ENCODE results near the gene SCN1A. TPM values are rescaled to one million over a fixed set of nuclear protein-coding genes. Genes with fewer than 3 reads are reported as not detected.

The SCN1A gene
- total and polyA plus RNA-seq, 12 donors, result 0.11 to 1.3 (median 0.41) TPM; not detected in 1

DNA sequence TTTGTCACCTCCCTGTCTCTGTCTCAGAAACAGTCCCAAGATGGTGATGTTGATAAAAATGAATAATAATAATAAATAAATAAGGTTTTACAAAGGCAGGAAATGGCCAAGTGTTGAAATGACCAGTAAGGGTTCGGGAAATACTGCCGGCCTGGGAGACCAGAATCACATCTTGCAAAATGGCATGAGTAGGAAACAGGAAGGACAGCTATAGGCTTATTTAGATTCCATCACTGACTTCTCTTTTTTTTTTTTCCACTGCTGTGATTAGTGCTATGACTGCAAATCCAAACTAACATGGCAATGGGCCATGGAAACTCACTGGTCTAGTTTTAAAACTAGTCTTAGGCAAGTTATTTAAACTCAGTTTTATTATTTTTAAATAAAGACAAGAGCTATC, 60.6 kb downstream of the SCN1A start:
- intact Hi-C loops (cut with DNase I), result loop anchor here in 1 of 10 donors (10.0 kb wide), 1 partner anchor 58 kb away; the partner anchor contains the start of gene SCN1A
- Histone ChIP-seq H3K27me3 (peaks cover 0 to 8% (median 0%) of the 10 kb centered on the region in 7 donors), H3K9me3 (no peaks in the 10 kb centered on the region), H3K4me3 (no peak overlapping the region), H3K36me3 (no peaks in the 10 kb centered on the region), H3K4me1 (no peaks in the 10 kb centered on the region), H3K27ac (no peak overlapping the region)
- WGBS, 2 donors, result 53 to 63% methylated on average over 2 of the region's 2 CpGs
- TF ChIP-seq, protein P1, sequence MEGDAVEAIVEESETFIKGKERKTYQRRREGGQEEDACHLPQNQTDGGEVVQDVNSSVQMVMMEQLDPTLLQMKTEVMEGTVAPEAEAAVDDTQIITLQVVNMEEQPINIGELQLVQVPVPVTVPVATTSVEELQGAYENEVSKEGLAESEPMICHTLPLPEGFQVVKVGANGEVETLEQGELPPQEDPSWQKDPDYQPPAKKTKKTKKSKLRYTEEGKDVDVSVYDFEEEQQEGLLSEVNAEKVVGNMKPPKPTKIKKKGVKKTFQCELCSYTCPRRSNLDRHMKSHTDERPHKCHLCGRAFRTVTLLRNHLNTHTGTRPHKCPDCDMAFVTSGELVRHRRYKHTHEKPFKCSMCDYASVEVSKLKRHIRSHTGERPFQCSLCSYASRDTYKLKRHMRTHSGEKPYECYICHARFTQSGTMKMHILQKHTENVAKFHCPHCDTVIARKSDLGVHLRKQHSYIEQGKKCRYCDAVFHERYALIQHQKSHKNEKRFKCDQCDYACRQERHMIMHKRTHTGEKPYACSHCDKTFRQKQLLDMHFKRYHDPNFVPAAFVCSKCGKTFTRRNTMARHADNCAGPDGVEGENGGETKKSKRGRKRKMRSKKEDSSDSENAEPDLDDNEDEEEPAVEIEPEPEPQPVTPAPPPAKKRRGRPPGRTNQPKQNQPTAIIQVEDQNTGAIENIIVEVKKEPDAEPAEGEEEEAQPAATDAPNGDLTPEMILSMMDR (IDR thresholded peaks at IDR 0.05), result no peak
- DNase-seq (no peak), ATAC-seq (no peak)

DNA sequence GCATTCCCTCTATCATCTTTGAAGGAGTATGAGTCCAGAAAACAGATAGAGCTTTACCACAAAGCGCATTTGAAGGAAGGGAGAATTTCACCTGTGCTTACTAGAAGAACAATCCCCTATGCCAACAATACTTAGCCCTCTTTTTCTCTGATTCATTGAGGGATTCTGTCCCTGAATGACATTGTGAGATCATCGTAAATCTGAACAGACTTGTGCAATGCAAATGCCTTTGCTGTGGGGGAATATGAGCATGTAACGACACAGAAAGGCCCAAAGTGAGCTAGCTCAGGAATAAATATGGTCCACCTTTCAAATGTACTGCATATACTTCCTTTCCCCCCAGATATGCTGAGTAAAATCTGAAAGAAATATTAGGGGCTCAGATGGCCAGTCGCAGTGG, 67.6 kb downstream of the SCN1A start:
- Histone ChIP-seq H3K36me3 (no peaks in the 10 kb centered on the region), H3K4me3 (no peak overlapping the region), H3K27me3 (no peaks in the 10 kb centered on the region), H3K27ac (no peak overlapping the region), H3K4me1 (peaks cover 0 to 3% (median 0%) of the 10 kb centered on the region in 9 donors), H3K9me3 (no peaks in the 10 kb centered on the region)
- WGBS, 2 donors, result 89 to 96% methylated on average over 4 of the region's 4 CpGs
- TF ChIP-seq, protein P1 (IDR thresholded peaks at IDR 0.05), result no peak
- DNase-seq (no peak), ATAC-seq (no peak)
- intact Hi-C loops (cut with DNase I), result loop anchor here in 1 of 10 donors (10.0 kb wide), 1 partner anchor 65 kb away; the partner anchor contains the start of gene SCN1A

DNA sequence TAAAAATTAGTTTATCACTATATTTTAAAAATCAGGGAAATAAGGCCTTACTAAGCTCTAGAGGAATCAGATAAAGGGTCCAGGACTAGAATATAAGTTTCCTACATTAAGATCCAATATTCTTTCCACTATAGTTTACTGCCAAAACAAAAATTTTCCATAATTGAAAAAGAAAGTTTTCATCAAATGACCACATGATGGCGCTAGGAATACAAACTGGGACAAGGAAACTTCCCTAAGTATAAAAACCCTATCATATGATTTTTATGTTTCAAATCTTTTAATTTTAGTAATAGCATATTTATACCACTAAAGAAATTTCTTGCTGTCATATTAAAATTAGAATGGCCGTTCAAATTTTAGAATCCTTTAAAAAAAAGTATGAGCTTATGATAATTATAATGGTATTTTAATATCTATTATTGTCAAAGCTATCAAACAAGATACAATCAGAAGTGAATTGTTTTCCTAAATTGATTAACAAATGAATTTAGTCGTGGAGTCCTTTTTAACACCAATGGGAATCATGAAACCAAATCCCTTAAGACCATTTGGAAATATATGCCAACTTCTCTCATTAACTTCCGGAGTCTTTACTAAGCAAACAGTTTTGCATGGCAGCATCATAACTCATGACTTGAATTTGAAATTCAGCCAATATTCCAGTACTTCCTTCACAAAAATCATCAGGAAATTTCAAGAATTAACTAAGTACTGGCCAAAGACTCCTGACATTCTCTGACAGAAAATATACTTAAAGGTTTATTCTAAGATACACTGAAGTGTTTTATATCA, 70.3 kb downstream of the SCN1A start:
- intact Hi-C loops (cut with DNase I), result loop anchor here in 4 of 10 donors (5.0 to 10.0 kb wide), 3 partner anchors 70 to 127 kb away; partner anchors contain the start of gene SCN1A (in 3 of the 4)
- Histone ChIP-seq H3K27ac (no peak overlapping the region), H3K4me3 (no peak overlapping the region), H3K27me3 (no peaks in the 10 kb centered on the region), H3K36me3 (no peaks in the 10 kb centered on the region), H3K9me3 (no peaks in the 10 kb centered on the region), H3K4me1 (peaks cover 0 to 3% (median 0%) of the 10 kb centered on the region in 9 donors)
- TF ChIP-seq, protein P1 (IDR thresholded peaks at IDR 0.05), result peak in 8 of 9 donors; percentile 19 to 67 (median 52)
- ATAC-seq (no peak), DNase-seq (no peak)
- WGBS, 2 donors, result 10 to 14% methylated on average over 4 of the region's 4 CpGs

DNA sequence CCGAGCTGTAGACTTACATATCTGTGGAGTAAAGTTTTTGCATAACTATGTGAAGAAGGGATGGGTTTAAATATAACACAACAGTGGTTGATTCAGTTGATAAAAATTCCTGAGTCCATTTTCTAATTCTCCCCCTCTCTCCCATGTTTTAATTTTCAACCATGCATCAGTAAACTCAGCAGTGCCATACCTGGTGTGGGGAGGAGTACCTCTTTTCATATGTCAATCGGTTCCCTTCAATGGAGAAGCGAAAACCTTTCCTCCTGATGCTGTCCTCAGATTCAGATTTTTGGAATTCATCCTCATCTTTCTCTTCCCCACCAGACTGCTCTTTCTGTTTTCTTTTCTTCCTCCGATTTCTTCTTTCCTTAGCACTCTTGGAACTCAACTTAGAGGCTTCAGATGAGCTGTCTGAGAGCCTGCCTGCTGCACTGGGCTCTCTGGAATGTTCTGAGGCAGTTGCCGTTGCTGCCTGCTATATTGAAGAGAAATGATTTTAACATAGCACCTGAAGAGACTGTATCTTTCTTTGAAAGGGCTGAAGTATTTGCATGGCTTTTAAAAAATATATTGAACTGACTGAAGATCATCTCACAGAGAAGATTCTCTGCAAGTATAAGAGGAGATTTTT, 82.9 kb downstream of the SCN1A start:
- Histone ChIP-seq H3K27ac (no peak overlapping the region), H3K4me1 (no peaks in the 10 kb centered on the region), H3K9me3 (peaks cover 0 to 2% (median 0%) of the 10 kb centered on the region in 11 donors), H3K27me3 (peaks cover 0 to 4% (median 0%) of the 10 kb centered on the region in 7 donors), H3K36me3 (no peaks in the 10 kb centered on the region), H3K4me3 (no peak overlapping the region)
- intact Hi-C loops (cut with DNase I), result no loop called here
- TF ChIP-seq, protein P1 (IDR thresholded peaks at IDR 0.05), result no peak
- ATAC-seq (no peak), DNase-seq (no peak)
- 59 to 63% methylated on average over 5 of the region's 5 CpGs for WGBS, 2 donors

All from heart right ventricle (tissue), 16 donors.